SK-N-DZ (cell line): ENCODE measurements around the gene SIRPA.

Experiments used
- DNase-seq: peaks from one replicate; pipeline ENCODE4 v3.0.0-alpha.2; 2015; ENCODE audit warnings: low spot score

SIRPA gene

GRCh38 chr20:1870323-1870722, 24.9 kb upstream of the SIRPA start:
- no peak for DNase-seq

DNA sequence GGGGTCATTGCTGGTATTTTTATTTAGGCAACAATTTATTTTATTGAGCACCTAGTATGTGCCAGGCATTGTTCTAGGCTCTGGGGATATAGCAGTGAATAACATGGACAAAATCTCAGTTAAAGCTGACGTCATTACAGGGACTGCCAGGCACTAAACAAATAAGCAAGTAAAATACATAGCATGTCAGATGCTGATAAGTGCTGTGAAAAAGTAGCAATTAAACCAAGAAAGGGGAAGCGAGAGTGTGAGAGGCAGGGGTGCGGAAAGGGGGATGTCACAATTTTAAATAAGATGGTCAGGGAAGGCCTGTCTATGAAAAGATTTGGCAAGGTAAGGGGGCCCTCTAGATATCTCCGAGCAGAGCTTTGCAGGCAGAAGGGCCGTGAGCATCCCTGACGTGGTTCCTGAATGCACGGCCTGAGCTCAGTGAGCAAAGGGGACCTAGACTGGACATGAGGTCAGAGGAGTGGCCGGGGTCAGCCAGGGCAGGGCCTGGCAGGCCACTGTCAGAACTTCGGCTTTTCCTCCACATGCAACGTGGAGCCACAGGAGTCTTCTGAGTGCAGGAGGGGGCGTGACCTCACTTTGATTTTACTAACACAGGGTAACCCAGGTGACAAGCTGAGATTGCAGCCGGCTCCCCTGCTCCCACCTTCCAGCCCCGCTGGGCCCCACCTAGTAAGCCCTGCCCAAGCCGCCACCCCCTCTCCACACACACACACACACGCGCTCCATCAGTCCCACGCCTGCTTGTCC, 24.2 kb upstream of the SIRPA start:
- DNase-seq: no peak

- no peak for DNase-seq
Observed at GRCh38 chr20:1871807-1872458, 23.3 kb upstream of the SIRPA start.

GRCh38 chr20:1872459-1873097, 22.6 kb upstream of the SIRPA start:
- no peak for DNase-seq

DNA sequence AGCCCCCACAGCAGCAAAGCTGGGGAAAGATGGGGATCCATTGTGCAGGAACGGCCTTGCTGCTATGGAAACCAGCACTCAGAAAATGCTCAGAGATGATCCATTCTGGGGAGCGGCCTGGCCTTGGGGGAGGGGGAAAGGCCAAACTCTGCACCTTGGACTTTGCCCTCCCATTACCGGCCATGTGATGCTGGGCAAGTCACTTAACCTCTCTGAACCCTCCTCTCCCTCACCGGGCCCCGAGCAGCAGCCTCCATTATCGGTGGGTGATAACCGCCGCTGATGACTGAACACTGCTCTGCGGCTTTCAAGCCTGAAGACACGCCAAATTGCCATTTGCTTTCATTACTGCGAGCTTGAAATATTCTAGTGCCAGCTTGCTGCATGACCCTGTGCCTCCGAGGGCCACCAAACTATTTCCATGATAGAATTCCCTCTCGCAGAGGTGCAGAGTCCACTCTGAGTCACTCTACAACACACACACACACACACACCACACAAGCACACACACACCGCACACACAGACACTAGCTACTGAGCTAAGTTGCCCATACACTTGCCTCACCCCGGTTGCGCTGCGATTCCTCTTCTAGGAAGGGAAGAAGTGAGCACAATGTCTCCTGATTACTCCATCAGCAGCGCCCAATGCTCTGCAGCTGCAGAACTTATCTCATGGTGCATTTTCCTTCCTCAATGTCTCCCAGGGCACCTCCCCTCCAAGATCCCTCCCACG, 20.6 kb upstream of the SIRPA start:
- DNase-seq: no peak

GRCh38 chr20:1875183-1875554, 20.0 kb upstream of the SIRPA start:
- DNase-seq: no peak

DNA sequence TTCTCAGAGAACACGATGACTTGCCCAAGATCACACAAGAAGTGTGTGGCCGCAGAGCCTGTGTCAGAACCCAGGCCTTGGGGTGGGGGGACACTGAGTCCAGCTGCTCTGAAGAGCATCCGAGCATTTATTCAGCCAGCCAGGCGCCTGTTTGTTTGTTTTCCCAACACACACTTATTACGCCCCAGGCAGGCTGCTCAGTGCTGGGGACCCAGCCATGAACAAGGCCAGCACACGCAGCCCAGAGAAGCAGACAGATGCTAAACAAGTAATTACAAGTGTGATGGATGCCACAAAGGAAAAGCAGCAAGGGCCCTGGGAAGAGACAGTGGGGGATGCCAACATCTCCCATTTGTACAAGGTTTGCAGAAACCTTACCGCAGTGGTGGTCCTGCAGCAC, 19.4 kb upstream of the SIRPA start:
- DNase-seq: no peak

DNA sequence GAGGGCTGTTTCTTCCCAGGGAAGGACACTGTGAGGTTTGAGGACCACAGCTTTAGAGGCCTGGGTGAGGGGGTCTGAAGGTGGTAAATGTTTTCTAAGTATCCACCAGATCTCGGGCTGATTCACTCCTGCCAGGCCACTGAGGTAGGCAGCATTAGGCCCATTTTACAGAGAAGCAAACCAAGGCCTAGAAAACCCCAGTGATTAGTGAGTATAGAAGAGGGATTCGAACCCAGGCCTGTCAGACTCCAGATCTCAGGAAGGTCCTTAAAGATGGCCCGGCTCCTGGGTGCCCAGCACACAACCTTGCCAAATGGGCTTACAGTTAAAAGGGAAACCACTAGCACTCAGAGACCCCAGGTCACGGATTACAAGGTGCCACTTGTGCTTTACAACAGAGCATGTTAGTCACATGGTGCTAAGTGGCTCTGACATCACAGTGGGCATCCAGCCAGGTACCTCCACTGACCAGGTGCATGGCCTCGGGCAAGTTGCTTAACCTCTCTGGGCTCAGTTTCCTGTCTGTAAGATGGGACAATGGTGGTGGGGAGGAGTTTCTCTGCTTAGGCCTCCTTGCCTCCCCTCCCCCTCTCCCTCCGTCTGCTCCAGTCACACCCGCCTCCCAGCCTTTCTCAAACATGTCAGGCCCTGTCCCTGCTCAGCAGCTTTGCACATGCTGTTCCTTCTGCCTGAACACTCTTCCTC, 18.8 kb upstream of the SIRPA start:
- no peak for DNase-seq

GRCh38 chr20:1876975-1877608, 18.1 kb upstream of the SIRPA start:
- DNase-seq: no peak

DNA sequence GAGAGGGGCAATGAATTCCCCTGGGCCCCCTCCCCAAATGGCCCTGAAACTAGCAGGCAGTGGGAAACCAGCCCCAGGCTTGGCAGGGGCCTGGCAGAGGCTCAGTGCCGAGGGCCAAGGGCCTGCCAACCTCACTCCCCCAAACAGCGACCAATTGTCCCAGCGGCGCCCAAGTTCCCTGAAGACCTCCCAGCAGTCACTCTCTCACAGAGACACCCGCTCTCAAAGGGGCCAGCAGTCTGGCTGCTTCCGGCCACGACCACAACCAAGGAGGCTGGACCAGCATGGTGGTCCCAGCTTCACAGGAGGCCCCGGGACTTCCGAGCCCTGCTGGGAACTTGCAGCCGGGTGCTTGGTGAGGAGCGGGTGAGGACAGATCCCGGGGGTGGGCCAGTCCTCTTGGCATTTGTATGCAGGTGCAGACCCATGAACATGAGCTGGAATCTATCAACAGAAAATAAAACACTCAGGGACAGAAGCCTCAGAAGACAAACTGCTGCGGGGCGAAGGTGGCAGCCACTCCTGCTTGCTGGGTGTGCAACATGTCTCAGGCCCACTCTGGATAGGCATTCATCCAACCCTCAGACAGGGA, 17.5 kb upstream of the SIRPA start:
- DNase-seq: no peak

DNA sequence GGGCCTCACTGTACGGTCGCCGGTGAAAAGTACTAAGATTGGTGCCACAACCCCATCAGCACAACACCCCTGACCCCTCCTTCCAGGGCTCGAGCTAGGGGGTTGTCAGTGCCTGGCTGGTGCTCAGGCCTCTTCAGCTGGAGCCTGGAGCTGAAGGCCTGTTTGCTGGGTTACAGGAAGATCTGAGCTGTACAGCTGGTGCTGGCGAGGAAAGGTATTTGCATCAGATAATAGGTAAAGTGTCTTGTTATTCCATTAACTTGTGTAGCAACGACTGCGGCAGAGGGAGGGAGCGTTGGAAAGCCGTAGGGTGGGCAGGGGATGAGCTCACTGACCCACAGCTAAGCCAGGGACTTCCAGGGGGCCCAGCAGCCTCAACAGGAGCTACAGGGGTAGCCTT, 15.8 kb upstream of the SIRPA start:
- peak; percentile 55 for DNase-seq

DNA sequence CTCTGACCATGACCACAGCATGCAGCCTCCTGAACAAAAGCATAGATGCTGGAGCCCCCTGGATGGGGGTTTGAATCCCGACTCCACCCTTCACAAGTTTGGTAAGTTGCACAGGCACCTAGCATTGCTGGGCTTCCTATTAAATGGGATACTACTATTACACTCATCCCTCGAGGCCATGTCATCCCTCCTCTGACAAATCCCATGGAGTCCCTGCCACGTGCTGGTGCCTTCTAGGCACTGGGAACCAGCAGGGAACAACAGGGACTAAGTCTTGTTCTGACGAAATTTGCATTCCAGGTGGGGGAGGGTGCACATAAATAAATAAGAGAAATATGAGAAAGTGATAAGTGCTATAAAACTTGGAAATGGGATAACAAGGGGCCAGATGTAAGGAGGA, 15.3 kb upstream of the SIRPA start:
- DNase-seq: no peak

GRCh38 chr20:1880529-1881239, 14.5 kb upstream of the SIRPA start:
- DNase-seq: no peak

DNA sequence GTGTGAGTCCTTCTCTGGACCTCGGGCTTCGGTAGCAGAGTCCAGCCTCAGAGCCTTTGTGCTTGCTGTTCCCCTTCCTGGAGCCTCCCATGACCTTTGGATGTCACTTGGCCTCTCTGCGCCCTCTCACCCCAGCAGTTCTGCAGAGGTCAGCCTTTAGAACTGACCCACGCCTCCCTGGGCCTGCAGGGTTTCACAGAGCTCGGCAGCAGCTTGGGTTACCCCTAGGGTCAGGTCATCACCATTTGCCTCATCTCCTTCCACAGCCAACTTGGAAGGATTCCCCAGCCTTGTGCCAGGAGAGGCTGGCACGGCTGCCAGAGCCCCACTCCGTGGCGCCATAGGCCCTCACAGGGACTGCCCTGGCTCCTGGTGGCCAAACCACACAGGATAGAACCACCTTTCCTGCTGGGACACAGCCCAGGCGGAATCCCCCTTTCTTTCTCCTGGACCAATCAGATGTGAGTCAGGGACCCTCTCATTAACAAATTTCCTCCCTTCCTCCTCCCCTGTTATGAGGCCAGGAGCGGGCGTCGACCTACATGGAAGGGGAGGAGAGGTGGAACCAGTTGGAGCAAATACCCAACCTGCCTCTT, 13.9 kb upstream of the SIRPA start:
- no peak for DNase-seq

DNA sequence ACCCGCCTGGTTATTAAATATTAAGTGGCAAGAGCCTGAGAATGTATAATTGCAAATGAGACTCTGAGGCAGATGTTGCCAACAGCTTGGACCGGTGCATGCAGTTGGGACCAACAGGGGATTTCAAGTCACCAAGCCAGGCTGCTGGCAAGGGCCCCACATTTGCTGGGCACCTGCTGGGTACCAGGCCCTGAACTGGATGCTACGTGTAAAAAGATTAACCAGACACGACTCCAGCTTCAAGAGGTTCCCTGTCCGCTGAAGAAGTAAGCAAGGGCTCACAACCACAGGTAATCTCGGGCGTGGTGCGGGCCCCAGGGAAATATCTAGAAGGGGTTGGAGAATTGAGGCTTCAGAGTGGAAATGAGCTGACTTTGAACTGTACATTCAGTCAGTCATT, 13.2 kb upstream of the SIRPA start:
- DNase-seq: no peak

DNA sequence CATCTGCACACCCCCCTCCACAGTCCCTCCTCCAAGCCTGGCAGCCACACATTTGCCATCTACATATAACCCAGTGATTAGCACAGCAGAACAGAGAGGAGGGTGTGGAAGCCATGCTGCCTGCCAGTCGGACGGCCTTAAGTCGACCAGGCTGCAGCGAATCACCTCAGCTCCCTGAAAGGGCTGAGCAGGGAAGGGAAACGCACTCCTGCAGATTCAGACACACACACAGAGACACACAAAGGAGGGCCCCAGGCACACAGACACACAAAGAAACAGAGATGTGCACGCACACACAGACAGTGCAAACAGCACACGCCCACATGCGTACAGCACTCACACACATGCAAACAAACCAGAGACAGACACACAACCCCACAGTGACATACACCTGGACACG, 11.2 kb upstream of the SIRPA start:
- no peak for DNase-seq

DNA sequence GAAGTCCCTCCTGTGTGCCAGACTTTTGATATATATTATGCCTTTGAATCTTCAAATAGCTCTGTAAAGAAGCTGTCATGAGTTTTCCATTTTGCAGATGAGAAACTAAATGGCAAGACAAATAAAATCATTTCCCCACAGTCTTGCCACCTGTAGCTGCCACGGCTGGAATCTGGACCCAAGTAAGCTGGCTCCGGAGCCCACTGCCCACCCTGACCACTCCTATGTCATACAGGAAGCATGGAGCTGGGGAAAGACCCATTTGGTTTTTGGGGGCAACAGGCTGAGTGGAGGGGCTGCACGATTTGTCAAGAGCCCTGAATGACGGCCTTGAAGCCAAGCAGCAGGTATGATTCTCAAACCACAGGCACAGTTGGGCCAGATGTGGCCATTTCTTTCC, 10.0 kb upstream of the SIRPA start:
- DNase-seq: no peak

DNA sequence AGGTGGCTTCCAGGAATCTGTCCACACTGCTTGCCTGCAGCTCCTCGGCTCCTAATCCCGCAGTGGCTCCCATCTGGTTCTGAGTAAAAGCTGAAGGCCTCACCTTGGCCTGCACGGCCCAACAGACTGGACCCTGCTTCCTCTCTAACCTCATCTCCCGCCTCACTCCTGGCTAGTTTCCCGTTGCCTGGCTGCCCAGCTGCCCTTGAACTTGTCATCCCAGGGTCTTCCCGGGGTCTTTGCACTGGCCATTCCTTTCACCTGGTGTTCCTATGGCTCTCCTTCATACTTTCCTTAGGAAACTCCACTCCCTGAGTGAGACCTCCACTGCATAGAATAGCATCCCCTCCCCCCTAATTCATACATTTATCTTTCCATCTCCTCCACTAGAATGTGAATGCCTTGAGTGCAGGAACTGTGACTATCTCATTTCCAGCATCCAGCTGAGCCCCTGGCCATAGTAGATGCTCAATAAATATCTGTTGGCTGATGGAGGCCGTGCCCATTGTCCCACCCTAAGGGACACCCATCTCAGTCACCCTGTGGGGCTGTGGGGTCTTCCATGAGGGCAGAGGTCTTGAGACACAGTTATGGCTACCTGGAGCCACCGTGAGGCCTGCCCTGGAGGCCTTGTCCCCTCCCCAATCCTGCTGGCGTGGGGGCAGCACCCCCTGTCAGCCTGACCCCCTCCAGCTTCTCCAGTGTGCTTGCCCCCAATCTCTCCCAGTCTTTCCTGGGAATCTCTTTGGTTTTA, 9.1 kb upstream of the SIRPA start:
- no peak for DNase-seq

- DNase-seq: no peak
Observed at GRCh38 chr20:1887321-1887720, 7.9 kb upstream of the SIRPA start.
